Measurements from ENCODE around the gene TYW1B. TPM values are rescaled to one million over a fixed set of nuclear protein-coding genes. Genes with fewer than 3 reads are reported as not detected.
"Not testable (repeated sequence)": the region's sequence is repeated elsewhere in the genome, so short reads cannot be mapped to it uniquely, and the experiment has no call there.

The TYW1B gene
- total and polyA plus RNA-seq, 2 of the 4 experiments (the other 2 are of a cell fraction) = 1.0 to 1.8 TPM

GRCh38 chr7:72855261-72855660, 27.3 kb upstream of the TYW1B start:
- in situ Hi-C loops (cut with MboI; ENCODE audit: low sequenced_read_pairs); H3K27ac ChIP-seq (ENCODE audit: insufficient read depth, low read length); H3K4me2 ChIP-seq (ENCODE audit: low read depth, low read length); H2BK15ac ChIP-seq (ENCODE audit: low read depth, low read length); POLR2A ChIA-PET (ENCODE audit: unreplicated experiment); H2BK5ac ChIP-seq (ENCODE audit: low read depth, low read length, poor library complexity, severe bottlenecking); H2AK9ac ChIP-seq (replicated peaks; ENCODE audit: low read depth, low read length, poor library complexity); H2BK20ac ChIP-seq (ENCODE audit: low read depth, low read length); H3K4ac ChIP-seq (ENCODE audit: low read depth, low read length); H2AK5ac ChIP-seq (ENCODE audit: low read depth, low read length); BruUV-seq (replicated peaks); CTCF ChIA-PET; H3K14ac ChIP-seq (replicated peaks; ENCODE audit: low read depth, low read length); H3K79me1 ChIP-seq (ENCODE audit: low read depth in 1 of 2, low read length in 2 of 2); H4K20me1 ChIP-seq (ENCODE audit: insufficient read depth, low read length); H3K23ac ChIP-seq (ENCODE audit: low read depth, low read length); H4K91ac ChIP-seq (ENCODE audit: insufficient read depth, low read depth, low read length); H3K9ac ChIP-seq (ENCODE audit: low read depth, low read length); dilution Hi-C loops (cut with HindIII; ENCODE audit: low sequenced_read_pairs, unreplicated experiment); H3K9me1 ChIP-seq (ENCODE audit: insufficient read depth, low read length); H3K36me3 ChIP-seq (ENCODE audit: control insufficient read depth, insufficient read depth, low read length); ATAC-seq (ENCODE audit: low read depth); H3K27me3 ChIP-seq (ENCODE audit: control insufficient read depth, insufficient read depth, low read length); H4K8ac ChIP-seq (ENCODE audit: low read depth in 2 of 2, low read length in 2 of 2); H3K56ac ChIP-seq (ENCODE audit: extremely low read depth, insufficient read depth, low read length); H2BK120ac ChIP-seq (ENCODE audit: low read depth, low read length); H3K18ac ChIP-seq (ENCODE audit: low read depth, low read length); H3K4me1 ChIP-seq (ENCODE audit: control insufficient read depth, insufficient read depth, low read length); H3K4me3 ChIP-seq (ENCODE audit: insufficient read depth, low read depth, low read length); H4K5ac ChIP-seq (ENCODE audit: low read depth, low read length); H2AFZ ChIP-seq (replicated peaks; ENCODE audit: low read length, poor library complexity); H3K9me3 ChIP-seq (ENCODE audit: control insufficient read depth, insufficient read depth, low read length); DNase-seq; intact Hi-C loops (cut with micrococcal nuclease): not testable (repeated sequence)
- no CpG with 5 or more reads among the region's 6 CpGs for WGBS, 2 experiments (ENCODE audit: extremely low coverage in 2 of 2, insufficient read length in 1 of 2)

- H4K5ac ChIP-seq (ENCODE audit: low read depth, low read length); H3K4me2 ChIP-seq (ENCODE audit: low read depth, low read length); H2BK20ac ChIP-seq (ENCODE audit: low read depth, low read length); H3K14ac ChIP-seq (replicated peaks; ENCODE audit: low read depth, low read length); BruUV-seq (replicated peaks); H2AK9ac ChIP-seq (replicated peaks; ENCODE audit: low read depth, low read length, poor library complexity); H3K4ac ChIP-seq (ENCODE audit: low read depth, low read length); intact Hi-C loops (cut with micrococcal nuclease); dilution Hi-C loops (cut with HindIII; ENCODE audit: low sequenced_read_pairs, unreplicated experiment); H3K27me3 ChIP-seq (ENCODE audit: control insufficient read depth, insufficient read depth, low read length); H3K79me1 ChIP-seq (ENCODE audit: low read depth in 1 of 2, low read length in 2 of 2); ATAC-seq (ENCODE audit: low read depth); H3K4me3 ChIP-seq (ENCODE audit: insufficient read depth, low read depth, low read length); in situ Hi-C loops (cut with MboI; ENCODE audit: low sequenced_read_pairs); H3K56ac ChIP-seq (ENCODE audit: extremely low read depth, insufficient read depth, low read length); H3K18ac ChIP-seq (ENCODE audit: low read depth, low read length); H4K91ac ChIP-seq (ENCODE audit: insufficient read depth, low read depth, low read length); H3K36me3 ChIP-seq (ENCODE audit: control insufficient read depth, insufficient read depth, low read length); POLR2A ChIA-PET (ENCODE audit: unreplicated experiment); H3K9me1 ChIP-seq (ENCODE audit: insufficient read depth, low read length); H3K27ac ChIP-seq (ENCODE audit: insufficient read depth, low read length); DNase-seq; H2BK15ac ChIP-seq (ENCODE audit: low read depth, low read length); CTCF ChIA-PET; H2AFZ ChIP-seq (replicated peaks; ENCODE audit: low read length, poor library complexity); H3K9me3 ChIP-seq (ENCODE audit: control insufficient read depth, insufficient read depth, low read length); H3K4me1 ChIP-seq (ENCODE audit: control insufficient read depth, insufficient read depth, low read length); H2BK120ac ChIP-seq (ENCODE audit: low read depth, low read length); H3K23ac ChIP-seq (ENCODE audit: low read depth, low read length); H4K20me1 ChIP-seq (ENCODE audit: insufficient read depth, low read length); H3K9ac ChIP-seq (ENCODE audit: low read depth, low read length); H4K8ac ChIP-seq (ENCODE audit: low read depth in 2 of 2, low read length in 2 of 2); H2AK5ac ChIP-seq (ENCODE audit: low read depth, low read length); H2BK5ac ChIP-seq (ENCODE audit: low read depth, low read length, poor library complexity, severe bottlenecking): not testable (repeated sequence)
- no CpG with 5 or more reads among the region's 2 CpGs for WGBS, 2 experiments (ENCODE audit: extremely low coverage in 2 of 2, insufficient read length in 1 of 2)
Observed at GRCh38 chr7:72852937-72853336, 24.9 kb upstream of the TYW1B start.

All from IMR-90 (cell line).